Non-pigmented ciliary epithelial cell (primary cell): ENCODE results near the gene UBL5.

ENCODE experiments used
- DNase-seq: peaks from one replicate; pipeline ENCODE4 v3.0.0-alpha.2; 2010; ENCODE audit warnings: low read depth

UBL5 gene

DNA sequence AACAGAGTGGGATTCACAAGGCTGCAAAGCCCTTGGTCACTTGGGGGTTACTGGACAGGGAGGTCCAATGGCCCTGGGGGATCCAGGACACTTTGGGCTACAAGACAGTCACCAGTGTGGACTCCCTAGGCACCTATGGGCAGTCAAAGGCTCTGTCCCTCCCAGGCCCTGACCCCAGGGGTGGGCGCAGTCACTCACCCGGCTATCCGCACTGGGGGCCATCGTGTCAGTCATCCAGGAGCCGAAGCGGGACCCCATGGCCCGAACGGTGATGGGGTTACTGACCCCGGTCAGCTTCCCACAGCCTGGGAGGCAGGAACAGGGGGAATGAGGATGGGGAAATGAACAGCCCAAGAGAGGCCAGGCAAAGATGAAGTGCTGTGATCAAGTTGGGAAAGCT lies 28.9 kb downstream of the UBL5 start:
- no peak for DNase-seq

DNA sequence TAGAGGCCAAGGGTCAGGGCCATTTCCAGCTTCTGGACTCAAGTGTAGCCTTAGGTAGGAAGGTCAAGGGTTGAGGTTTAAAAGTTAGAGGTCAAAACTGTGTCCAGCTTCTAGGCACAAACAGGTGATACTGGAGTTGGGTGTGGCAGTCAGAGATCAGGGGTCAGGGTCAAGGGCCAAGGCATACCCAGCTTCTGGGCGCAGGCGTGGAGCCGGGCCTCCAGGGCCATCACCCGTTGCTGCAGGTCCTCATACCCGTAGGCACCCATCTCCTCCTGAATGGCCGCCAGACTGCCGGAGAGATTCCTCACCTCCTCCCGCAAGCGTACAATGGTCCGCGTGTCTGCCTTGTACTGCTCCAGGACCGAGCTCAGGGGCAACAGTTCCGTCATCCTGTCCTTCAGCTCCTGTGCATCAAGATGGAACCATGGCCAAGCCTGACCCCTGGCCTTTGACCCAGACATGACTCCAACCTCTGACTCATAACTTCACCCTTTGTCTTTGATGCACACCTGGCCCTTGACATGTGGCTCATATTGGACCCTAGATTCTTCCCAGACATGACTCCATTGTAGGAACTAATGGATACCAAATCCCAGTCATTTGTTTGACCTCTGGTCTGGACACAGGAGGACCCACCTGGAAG lies 29.5 kb downstream of the UBL5 start:
- DNase-seq: no peak

DNA sequence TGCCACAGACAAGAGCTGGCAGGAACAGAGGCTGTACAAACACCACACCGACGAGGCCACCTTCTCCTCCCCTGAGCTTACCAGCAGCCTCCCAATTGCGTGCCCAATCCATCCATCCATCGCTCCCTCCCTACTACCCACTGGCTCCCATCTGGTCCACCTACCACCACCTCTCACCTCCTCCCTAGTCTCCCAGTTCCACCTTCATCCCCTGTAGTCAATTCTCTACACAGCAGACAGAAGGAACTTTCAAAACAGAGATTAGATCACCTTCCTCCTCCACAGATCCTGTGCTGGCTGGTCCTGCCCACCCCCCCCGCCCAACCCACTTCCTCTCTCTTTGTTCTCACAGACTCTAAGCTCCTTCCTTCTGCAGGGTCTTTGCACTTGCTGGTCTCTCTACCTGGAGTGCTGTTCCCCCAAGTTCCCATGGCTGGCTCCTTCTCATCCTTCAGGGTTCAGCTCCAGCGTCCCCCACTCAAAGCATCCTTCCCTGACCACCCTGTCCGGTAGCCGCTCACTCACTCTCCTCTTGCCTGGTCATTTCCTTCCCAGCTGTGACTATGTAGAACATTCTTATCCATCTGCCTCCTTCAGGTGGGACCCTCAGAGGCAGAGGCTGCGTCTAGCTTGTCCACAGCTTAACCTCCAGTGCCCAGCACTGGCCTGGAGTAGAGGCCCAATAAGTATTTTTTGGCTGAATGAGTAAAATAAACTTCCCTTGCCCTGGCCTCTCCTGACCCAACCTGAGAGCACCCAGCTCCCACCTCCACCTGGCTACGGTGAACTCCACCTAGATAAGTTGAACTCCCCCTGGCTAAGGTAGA lies 30.4 kb downstream of the UBL5 start:
- DNase-seq: no peak

DNA sequence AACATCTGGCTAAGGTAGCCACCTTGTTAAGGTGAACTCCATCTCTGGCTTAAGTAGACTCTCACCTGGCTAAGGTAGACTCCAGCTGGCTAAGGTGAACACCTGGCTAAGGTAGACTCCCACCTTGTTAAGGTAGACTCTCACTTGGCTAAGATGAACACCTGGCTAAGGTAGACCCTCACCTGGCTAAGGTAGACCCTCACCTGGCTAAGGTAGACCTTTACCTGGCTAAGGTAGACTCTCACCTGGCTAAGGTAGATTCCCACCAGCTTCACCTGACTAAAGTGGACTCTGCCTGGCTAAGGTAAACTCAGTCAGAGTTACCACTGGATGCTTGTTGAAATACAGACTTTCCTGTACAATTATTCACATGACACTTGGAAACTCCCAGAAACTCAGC lies 31.0 kb downstream of the UBL5 start:
- DNase-seq: no peak

DNA sequence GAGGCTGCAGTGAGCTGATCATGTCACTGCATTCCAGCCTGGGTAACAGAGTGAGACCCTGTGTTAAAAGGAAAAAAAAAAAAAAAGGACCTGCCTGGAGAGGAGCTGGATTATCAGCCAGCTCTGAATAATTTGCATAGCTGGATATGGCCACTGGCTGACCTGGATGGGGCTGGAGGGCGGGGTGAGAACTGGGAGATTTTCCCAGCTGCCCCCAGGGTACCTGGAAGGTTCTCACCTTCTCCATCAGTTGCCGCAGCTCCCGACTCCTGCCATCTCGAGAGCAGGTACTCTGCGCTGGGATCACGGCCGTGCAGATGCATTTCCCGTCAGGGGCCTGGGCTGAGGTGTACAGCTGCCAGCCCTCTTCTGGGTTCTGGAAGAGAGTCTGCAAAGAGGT lies 32.7 kb downstream of the UBL5 start:
- no peak for DNase-seq

DNA sequence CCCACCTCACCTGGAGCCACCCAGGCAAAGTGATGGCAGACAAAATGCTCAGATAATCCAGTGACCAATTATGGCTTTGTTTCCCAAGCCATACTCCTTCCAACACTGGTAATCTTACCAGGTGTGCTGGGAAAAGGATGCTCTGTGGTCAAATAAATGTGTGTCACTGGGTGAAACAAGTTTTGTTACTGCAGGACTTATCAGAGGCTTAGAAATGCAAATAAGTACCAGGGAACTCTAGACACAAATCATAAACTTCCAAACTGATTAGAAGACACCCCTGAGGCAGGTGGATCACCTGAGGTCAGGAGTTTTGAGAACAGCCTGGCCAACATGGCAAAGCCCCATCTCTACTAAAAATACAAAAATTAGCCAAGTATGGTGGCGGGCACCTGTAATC lies 33.8 kb downstream of the UBL5 start:
- DNase-seq: no peak

DNA sequence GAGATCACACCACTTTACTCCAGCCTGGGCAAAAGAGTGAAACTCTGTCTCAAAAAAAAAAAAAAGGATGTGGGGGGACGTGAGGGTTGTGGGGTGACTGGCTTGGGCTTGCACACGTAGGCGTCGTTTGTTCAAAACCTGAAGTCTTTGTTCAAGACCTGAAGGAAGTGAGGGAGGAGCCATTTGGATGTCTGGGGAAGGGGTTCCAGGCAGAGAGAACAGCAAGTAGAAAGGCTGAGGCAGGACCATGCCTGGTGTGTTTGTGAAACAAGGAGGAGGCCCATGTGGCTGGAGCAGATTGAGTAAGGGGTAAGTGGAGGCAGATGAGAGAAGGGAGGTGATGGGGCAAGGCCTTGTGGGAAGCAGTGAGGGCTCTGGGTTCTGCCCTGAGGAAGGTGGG lies 35.2 kb downstream of the UBL5 start:
- DNase-seq: no peak

DNA sequence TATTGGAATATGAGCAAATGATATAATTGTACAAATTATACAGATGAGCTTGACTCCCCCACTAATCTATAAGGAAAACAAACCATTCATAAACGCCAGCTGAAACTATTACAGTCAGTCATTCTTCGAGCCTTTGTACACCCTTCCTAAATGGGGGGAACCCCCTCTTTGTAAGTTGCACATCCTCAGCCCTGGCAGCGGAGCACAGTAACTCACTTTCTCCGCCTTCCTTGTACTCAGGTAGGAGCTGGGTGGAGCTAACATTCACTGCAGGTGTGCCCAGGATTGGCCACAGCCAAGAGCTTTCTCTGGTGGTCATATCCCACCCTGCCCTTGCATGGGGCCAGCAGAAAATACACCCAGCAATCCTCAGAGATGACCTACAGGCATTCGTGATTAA lies 36.0 kb downstream of the UBL5 start:
- no peak for DNase-seq

DNA sequence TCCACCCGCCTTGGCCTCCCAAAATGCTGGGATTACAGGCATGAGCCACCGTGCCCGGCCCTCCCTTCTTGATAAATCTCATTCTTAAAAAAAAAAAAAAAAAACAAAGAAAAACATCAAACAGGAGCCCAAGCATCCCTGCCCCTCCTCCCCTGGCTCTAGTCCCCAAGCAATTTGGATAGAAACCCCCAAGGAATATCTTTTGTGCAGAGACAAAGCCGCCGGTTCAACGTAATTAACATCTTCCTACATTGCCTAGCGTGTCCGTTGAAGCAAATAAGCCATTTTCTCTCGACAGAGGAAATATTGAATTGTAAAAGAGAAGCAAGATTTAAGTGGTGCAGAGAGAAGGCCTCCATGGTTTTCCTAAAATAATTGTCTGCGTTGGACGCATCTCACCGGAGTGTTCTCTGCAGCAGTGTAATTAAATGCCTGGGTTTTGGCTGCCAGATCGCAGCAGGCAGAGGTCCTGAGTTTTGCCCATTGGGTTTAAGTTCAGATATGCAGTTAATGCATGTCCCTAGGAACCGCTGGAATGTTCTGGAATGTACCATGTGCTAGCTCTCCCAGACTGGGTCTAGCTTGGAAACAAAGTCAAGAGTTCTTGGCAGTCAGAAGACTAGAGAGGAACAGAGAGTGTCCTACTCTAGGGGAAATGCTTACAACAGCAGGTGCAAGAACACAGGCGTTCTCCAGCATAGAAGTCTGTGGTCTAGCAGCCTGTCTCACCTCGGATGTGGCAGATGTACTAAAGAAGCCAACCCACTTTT lies 38.2 kb downstream of the UBL5 start:
- DNase-seq: no peak

DNA sequence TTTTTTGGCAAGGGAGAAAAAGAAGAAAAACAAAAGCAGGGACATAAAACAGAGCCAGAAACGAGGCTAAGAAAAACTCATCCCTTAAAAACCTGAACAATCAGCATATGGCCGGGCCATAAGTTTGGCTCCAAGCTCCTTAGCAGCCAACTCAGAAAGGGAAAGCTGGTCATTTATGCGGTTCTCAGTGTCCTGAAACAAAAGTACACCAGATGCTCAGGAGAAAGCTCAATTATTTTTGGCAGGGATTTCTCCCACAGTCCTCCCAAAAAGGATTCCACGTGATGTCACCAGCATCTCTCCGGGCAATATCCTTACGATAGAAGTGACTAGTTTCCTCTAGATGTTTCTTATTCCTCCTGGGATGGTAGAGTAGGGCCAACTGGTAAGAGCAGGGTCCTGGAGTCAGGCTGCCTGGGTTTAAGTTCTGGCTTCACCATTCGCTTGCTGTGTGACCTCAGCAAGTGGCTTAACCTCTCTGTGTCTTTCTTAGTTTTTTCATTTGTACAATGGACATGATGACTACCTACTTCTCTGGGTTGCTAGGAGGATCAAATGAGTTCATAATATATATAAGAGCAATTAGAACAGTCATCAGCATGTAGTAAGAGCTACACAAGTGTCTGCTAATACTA lies 41.4 kb downstream of the UBL5 start:
- no peak for DNase-seq

DNA sequence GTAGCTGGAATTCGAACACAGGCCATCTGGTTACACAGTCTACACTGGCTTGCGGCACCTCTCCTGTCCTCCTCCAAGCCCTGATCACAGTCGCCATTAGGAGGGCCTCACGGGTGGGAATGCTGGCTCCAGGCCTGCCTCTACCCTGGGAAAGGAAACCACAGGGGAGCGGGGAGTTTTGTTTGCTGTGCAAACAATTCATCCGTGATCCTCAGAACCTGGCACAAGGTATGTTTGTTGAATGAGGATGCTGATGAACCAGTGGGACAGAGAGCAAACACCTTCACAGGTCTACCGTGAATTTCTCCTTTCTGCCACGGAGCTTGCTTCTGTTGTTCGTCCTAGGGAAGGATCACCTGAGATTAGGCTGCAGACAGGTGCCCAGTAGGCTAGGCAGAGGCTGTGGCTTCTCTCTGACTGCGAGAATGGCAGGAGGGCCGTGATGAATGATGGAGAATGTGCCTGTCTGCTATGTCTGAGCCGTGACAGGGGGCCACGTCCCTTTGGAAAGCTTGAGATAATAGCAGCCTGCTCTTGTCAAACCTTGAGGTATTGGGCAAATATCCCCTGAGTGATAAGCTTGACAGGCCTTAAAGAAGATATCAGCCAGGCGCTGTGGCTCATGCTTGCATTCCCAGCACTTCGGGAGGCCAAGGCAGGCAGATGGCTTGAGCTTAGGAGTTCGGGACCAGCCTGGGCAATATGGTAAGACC lies 44.1 kb downstream of the UBL5 start:
- DNase-seq: no peak

DNA sequence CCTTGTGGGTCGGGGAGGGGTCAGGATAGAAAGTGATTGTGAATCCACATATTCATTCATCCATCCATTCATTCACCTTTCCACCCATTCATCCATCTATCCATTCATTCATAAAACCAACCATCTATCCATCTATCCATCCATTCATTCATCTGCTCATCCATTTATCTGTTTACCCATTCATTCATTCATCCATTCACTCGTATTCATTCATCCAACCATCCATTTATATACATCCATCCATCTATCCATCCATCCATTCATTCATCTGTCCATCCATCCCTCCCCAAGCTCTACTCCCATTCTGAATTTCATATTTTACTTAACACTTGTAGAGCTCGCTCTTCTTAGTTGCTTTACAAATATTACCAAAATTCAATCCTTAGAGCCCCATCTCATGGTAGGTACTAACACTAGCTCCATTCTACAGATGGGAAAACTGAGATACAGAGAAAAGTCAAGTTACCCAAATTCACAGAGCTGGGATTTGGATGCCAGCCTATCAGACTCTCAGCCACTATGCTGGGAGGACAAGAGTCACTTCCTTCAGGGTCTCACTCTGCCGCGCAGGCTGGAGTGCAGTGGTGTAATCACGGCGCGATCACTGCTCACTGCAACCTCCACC lies 45.0 kb downstream of the UBL5 start:
- no peak for DNase-seq

DNA sequence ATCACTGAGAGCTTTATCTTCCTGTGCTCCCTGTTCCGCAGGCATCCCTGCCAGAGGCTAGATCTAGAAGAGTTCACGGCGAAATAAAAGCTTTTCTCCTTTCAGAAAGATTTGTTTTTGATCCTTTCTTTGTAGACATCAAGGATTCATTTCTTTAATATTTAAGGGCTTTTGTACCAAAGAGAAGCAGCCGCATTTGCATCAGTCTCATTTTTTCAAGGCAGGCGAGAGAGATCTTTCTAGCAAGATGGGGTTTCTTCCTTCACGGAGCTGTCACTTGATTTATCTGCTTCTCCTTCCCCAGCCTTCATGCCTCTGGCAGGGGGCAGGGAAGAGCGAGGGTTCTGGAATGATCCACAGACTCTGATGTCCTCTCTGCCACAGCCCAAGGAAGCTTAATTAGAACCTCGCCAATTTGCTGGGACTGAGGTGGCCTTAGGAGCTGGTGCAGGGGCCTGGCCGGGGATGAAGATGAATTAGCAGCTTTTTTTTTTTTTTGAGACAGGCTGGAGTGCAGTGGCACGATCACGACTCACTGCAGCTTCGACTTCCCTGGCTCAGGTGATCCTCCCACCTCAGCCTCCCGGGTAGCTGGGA lies 47.4 kb downstream of the UBL5 start:
- DNase-seq: no peak

DNA sequence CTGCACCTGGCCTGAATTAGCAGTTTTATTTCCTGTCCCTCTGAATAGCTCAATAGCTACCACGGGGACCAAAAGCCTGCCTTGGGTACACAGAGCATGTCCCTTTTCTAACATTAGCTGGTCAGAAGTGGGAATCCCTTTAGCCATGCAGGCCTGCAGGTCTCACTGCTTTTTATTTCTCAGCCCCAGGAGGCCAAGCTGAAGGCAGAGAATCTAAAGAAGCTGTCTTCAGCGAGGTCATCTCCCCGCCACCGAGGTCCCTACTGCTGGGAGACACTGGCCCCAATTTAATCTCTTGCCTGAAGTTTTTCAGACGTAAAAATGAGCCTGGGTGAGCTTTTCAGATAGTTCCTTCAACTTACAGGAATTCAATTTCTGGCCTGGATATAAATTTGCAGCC lies 48.1 kb downstream of the UBL5 start:
- DNase-seq: no peak

DNA sequence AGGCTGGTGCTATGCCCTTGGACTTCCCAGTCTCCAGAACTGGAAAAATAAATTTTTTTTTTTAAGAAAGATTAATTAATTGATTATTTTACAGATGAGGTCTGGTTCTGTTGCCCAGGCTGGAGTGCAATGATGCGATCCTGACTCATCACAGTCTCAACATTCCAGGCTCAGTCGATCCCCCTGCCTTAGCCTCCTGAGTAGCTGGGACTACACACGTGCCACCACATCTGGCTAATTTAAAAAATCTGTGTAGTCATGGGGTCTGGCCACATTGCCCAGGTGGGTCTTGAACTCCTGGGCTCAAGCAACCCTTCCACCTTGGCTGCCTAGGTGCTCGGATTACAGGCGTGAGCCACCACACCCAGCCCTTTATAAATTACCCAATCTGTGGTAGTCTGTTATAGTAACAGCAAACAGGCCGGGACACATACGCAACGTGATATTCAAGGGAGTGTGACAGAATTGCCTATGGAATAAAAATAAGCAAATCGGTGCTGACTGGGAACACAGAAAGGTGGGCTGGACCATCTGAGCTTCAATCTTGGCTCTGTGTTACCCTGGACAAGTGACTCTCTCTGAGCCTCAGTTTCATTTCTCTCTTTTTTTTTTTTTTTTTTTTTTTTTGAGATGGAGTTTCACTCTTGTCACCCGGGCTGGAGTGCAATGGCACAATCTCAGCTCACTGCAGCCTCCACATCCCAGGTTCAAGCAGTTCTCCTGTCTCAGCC lies 50.2 kb downstream of the UBL5 start:
- DNase-seq: no peak

DNA sequence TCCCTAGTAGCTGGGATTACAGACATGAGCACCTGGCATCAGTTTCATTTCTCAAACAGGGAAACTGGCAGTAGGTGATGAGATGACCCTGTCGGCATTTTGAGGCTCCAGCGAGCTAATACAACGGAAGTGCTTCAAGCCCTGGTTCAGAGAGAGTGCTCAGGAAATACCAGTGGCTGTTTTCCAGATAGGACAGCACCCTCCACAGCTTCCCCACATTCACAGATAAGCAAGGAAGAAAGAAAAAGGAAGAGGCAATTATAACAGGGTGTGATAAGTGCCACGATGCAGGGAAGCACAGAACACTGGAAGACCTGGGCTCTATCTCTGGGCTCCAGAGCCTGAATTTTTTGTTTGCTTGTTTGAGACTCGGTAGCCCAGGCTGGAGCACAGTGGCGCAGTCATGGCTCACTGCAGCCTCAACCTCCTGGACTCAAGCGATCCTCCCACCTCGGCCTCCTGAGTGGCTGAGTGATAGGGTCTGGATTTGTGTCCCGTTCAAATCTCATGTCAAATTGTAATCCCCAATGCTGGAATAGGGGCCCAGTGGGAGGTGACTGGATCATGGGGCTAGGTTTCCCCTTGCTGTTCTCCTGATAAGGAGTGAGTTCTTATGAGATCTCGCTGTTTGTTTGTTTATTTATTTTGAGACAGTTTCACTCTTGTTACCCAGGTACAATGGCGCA lies 50.9 kb downstream of the UBL5 start:
- DNase-seq: no peak
